HG02884 (cell line): Measurements from ENCODE around the gene KLRC4.
"Not testable (repeated sequence)": the region's sequence is repeated elsewhere in the genome, so short reads cannot be mapped to it uniquely, and the experiment has no call there.

Experiments used
- ATAC-seq: cut with Tn5 transposase; IDR thresholded peaks from one replicate; pipeline ENCODE4 v1.9.1; 2021; ENCODE audit warnings: mild to moderate bottlenecking, moderate library complexity; ENCODE audit not compliant: unreplicated experiment

KLRC4 gene

DNA sequence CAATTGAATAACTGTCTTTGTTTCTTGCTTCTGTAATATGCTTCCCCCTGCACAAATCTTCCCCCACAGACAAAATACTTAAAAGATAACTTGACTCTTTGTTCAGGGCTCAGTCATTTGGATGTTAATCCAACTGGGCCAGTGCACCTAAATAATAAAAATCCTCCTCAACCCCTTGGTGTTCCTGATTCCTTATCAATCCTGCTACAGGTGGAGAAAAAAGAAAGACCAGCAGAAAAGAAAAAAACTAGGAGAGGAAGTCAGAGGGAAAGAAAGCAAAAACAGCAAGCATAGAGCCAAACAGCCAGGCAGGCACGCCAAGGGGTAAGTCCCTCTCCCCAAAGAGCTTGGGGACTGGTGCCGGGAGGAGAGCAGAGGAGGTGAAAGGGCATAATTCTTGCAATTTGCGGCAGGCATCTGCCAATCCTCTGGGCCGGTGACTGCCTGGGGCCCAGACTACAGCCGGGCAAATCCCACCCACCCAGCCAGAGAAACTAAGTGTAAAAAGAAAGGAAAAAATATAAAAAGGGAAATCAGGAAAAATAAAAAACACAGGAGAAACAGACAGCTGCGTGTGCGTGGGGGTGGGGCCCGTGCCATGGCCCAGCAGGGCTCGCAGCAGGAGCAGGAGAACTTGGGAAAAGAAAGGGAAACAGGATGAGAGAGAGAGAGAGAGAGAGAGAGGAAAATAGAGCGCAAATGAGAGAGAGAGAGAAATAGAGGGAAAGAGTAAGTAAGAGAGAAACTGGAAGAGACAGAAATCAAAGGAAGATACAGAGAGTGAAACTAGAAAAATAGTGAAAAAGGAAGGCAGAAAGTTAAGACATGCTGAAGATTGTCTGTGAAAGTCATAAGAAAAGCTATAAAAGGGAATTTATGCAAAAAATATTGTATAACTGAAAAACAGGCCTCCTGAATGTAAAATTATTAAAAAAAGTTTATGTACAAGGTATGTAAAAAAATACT lies 41.1 kb downstream of the KLRC4 start:
- ATAC-seq = no peak

DNA sequence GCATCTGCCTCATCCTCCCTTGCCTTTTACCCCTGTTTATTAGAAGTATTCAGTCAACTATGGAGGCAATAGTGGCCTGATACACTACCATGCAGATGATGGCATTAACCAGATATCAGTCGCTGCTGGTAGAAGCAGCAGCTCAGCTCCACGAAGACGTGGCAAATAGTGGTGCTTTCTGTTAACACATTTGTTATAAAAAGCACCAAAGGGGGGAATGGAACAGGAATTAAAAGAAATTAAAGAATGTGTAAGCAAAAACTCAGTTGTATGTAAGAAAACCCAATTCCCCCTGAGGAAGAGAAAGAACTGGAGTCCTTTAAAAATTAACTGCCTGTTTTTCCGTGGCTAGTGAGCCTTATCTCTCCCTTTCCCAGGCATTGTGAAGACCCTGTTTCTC lies 41.8 kb downstream of the KLRC4 start:
- ATAC-seq = not testable (repeated sequence)

DNA sequence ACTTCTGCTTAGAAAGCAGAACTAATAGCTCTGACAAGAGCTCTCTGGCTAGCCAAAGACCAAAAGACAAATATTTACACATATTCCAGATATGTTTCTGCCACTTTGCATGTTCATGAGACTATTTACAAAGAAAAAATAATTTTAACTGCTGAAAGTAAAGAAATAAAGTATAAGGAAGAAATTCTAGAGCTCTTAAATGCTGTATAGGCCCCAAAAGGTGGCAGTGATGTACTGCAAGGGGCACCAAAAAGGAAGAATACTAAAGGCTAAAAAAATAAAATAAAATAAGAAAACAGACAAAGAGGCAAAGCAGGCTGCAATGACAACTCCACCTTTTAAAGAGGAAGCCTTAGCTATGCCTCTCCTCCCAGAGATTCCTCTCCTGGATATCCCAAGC lies 42.7 kb downstream of the KLRC4 start:
- ATAC-seq = no peak

DNA sequence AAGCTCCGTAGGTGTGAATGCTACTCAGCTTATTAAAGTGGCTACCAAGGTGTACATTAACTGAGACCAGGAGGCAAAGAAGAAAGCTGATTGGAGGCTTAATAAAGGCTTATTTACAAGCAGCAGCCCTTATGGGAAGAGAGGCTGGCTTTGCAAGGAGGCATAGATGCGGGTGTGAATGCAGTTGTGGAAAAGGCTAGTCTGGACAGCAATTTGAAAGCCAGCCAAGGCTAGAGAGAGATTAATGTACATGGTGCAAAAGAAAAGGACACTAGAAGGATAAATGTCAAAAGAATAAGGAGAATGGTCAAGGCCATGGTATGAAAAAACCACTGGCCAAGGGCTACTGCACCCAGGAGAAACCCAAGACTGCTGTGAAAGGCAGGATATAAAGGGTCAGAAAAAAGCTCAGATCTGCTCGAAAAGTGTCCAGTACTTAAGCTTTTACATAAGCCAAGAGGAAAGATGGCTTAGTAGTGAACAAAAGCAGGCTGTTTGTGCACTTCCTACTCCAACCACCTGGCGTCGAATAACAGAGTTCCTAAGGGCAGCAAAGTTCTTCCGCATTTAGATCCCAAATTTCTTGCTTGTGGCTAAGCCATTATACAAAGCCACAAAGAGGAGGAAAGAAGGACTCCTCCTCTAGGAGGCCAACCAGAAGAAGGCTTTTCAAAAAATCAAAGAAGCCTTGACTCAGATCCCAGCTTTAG lies 43.7 kb downstream of the KLRC4 start:
- ATAC-seq = no peak

DNA sequence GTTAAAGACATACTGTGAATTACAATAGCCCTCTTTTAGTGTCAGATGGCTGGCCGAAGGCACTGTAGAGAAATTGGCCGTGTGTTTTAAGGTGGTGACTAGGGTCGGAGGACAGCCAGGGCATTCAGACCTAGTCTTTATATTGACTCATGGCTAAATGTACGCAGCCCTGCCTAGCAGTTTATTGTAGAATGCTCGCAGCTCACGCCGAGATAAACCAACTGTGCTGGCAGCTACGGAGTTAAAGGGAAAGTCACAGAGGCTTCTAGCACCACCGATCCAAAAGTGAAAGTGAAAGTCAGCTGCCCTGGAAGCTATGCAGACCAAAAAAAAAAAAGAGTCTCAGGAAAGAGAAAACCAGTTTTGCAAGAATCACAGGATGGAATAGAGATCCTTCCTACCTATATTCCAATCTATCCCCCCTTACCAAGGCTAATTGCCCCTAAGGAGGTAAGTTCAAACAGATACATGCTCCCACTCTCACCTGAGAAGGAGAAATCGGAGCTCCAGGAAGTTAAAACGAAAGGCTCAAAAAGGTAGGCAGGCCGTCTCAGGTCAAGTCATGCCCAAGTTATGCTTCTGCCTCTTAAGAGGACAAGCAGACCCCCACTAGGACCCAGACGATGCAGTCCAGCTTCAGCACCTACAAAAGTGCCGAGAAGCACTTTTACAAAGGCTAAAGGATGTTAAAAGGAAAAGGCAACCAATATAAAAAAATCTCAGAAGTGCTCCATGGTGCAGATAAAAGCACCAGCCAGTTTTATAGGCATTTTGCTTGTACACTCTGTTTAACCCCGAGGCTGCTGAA lies 44.5 kb downstream of the KLRC4 start:
- ATAC-seq = peak; percentile 39

DNA sequence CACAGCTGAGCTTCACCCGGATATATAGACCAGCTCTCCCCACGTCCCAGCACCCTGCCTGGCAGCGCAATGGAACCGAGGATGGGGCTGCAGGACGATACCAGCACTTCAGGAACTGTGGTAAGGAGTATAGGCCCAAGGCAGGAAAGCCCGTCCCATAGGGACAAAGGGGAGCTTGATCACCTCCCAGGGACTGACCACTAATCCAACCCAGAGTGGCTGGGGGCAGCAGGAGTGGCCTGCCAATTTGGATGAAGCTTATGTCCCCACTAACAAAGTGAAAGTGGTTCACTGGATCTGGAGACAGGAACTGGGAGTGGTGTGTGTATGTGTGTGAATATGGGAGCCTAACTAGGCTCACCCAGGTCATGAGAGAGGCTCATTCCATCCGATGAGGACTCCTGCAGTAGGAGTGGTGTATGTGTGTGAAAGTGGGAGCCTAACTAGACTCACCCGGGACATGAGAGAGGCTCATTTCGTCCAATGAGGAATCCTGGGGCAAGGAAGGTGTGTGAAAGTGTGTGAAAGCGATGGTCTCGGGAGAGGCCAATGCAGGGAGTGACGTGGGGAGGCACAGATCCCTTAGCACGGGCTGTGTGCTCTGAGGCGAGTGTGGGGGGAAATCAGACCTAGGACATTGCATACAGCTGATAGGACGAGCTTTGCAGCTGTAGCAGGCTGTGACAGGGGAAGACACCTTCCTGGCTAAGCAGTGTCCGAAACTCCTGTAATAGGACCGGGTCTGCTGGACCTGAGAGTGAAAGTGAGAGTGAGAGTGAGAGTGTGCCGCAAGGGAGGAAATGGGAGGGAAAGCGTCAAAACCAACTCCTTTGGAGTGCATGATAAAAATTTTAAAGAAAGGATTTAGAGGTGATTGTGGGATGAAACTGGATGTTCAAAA lies 45.4 kb downstream of the KLRC4 start:
- ATAC-seq = peak; percentile 85

DNA sequence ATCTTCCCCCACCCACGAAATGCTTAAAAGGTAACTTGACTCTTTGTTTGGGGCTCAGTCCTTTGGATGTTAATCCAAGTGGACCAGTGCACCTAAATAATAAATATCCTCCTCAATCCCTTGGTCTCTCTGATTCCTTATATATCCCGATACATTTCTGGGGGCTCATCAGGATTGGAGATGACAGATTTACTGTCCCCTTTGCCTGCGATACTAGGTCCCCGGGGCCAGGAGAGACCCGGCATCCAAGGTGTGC lies 46.0 kb downstream of the KLRC4 start:
- no peak for ATAC-seq

DNA sequence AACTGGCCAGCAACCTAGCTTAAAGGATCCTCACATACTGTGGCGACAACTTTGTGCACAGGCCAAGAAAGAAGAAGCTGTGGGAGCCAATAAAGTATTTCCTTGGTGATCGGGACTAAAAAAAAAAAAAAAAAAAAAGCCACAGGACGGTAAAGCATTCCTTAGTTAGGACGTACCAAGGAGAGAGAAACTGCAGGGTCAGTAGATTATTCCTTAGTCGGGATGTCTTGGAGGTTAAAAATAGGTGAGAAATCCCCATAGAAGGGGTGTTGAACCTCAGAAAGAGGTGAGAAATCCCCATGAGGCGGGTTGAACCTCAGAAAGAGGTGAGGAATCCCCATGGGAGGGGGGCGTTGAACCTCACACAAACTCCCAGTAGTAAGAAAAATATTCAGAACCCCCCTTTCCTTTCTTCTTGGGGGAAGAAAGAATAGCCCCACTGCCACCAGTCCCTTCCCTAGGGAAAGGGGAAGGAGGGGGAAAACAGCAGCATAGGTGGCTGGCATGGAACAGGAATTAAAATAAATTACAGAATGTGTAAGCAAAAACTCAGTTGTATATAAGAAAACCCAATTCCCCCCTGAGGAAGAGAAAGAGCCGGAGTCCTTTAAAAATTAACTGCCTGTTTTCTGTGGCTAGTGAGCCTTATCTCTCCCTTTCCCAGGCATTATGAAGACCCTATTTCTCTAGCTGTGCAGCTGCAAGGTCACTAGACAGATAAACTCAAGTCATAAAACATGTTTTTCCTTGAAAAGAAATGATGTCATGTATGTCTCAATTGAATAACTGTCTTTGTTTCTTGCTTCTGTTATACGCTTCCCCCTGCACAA lies 46.5 kb downstream of the KLRC4 start:
- no peak for ATAC-seq

DNA sequence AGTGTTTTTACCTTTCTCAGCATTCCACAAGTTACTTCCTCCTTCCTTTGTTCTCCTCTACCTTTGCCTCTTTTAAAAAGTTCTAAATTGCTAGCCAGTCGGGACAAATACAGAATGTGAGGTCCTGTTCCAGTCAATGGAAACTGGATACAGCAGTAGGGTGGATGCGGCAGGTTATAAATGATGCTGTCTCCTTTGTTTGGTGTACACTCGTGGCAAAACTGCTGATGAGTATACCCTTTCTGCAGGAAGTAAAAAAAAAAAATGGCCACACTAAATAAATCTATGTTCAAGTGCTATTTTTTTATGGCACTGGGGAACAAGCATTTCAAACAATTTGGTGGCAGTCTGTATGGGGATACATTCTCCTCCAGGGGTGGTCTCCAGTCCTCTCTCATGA lies 47.2 kb downstream of the KLRC4 start:
- no peak for ATAC-seq

DNA sequence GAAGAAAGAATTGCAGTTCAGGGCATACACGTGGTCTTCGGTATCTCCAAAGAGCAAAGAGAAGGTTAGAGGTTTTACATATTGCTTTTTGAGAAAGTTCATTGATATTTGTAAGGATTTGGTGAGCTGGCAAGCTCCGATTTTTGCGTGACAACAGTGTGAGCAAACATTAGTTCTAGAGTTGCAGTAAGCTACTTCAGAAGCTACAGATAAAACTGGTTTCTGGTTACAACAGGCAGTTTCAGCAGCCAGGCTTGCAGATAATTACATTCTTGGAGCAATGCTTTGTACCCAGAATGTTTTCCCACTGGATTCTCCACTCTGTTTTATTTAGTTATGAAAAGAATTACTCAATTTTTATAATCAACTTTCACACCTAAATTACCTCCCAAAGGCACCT lies 47.9 kb downstream of the KLRC4 start:
- ATAC-seq = no peak

DNA sequence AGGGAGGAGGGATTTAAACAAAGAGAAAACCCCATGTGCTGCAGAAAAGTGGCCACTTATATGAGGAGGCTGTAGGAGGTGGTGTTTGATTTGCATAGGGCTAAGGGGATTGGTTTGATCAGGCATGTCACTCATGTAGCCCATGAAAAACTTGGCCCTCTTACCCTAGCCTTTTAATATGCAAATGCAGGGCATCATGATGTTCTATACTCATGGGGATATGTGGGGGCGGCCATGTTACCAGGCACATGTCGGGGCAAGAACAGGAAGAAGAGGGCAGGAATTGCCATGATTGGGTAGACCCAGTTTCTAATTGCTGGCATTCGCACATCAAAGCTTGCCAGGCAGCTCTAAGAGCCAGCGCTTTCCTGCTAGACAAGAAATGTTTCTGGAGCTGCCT lies 48.5 kb downstream of the KLRC4 start:
- no peak for ATAC-seq

DNA sequence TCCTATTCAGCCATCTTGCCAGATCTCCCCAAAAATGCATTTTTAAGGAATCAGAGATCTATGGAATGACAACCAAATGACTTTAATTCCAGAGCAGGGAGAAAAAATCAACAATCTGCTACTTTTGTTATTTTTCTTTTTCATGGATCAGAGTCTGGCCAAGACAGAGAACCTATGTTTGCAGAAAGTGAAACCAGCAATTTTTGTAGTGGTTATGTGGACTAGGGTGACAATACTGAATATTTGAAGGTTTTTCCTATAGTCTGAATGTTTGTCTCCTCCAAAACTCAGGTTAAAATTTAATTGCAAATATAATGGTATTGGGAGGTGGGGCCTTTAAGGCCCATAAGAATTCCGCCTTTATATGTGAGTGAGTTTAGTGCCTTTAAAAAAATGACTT lies 50.6 kb downstream of the KLRC4 start:
- no peak for ATAC-seq

DNA sequence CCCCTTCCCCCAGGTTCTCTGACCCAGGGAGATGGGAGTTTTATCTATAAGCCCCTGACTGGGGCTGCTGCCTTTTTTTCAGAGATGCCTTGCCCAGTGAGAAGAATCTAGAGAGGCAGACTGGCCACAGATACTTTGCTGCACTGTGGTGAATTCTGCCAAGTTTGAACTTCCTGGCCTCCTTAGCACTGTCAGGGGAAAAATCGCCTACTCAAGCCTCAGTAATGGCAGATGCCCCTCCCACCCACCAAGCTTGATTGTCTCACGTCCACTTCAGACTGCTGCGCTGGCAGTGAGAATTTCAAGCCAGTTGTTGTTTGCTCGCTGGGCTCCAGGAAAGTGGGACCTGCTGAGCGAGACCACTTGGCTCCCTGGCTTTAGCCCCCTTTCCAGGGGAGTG lies 51.4 kb downstream of the KLRC4 start:
- no peak for ATAC-seq
